ENCODE measurements around the gene HOATZ.

The HOATZ gene

GRCh38 chr11:111510311-111510710 is 4.3 kb upstream of the HOATZ start:
- H3K4me3 ChIP-seq (ENCODE audit: low read length) = no peak overlapping the region
- no peak for TF ChIP-seq ZNF274 (IDR thresholded peaks at IDR 0.05; ENCODE audit: low read depth, low read length)

DNA sequence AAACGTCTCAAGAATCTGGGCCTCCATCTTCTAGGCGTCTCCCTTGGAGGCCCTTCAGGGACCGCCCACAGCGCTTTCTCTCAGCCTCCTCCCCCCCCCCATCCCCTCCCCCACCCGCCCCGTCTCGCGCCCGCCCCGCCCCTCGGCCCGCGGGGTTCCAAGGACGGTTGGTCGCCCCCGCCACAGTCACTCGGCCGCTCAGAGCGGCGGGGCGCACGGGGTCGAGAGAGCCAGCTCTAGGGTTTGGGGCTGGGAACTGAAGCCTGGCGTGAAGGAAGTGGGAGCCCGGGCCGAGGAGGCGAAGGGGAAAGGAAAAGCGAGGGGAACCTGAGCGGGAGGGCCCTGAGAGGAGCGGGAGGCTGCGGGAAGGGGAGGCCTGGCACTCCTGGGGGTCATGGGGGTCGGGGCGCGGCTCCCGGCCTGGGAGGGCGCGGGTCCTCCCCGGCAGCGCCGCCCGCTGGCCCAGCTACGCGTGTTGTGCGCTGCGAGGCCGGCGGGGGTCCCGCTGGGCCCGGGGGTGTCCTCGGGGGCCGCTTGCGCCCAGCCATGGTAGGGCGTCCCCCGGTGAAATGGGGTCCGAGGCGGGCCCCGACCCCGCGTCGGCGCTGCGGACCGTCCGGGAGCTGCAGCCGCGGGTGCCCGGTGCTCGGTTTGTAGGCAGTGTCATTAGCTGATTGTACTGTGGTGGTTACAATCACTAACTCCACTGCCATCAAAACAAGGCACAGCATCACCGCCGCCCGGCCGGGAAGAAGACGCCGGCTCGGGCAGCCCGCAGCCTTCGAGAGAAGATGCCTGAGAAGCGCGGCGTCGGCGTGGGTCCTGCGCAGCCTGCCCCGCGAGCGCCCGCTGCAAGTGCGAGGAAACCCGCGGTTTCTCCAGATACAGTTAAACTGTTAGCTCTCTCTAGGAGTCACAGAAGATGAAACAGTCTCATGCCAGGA is 2.0 kb upstream of the HOATZ start, which contains the start of gene BTG4:
TSS of gene BTG4 (minus strand) at position 91 of the 944 bp plus-strand sequence. CDS start 13,610 bp downstream, outside the sequence.
- peak within 1 kb of the TSS; percentile 21; the same call in 1 of the 2 replicates for H3K4me3 ChIP-seq (ENCODE audit: low read length)

DNA sequence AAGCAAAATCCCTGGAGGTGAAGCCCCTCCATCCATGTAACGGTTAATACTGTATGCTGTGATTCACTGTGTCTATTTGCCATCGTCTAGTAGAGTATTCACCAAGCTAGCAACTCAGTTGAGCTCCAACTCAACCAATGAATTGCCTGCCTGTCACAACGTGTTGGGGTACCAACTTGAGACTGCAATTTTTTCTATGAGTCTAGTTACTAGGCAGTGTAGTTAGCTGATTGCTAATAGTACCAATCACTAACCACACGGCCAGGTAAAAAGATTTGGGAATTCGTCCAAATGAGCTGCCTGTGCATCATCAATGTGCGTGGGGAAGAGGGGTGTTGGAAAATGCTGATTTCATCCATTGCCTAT is 1.4 kb upstream of the HOATZ start:
- no peak overlapping the region for H3K4me3 ChIP-seq (ENCODE audit: low read length)
- no peak for TF ChIP-seq ZNF274 (IDR thresholded peaks at IDR 0.05; ENCODE audit: low read depth, low read length)

More for the DNA sequence above, 2.0 kb upstream of the HOATZ start, which contains the start of gene BTG4:
- TF ChIP-seq ZNF274 (IDR thresholded peaks at IDR 0.05; ENCODE audit: low read depth, low read length) = no peak

GRCh38 chr11:111515591-111515990 is 1.0 kb downstream of the HOATZ start:
- TF ChIP-seq ZNF274 (IDR thresholded peaks at IDR 0.05; ENCODE audit: low read depth, low read length) = no peak
- no peak overlapping the region for H3K4me3 ChIP-seq (ENCODE audit: low read length)

- TF ChIP-seq ZNF274 (IDR thresholded peaks at IDR 0.05; ENCODE audit: low read depth, low read length) = no peak
- no peak overlapping the region for H3K4me3 ChIP-seq (ENCODE audit: low read length)
These were observed 4.1 kb downstream of the HOATZ start for GRCh38 chr11:111518668-111519067.

DNA sequence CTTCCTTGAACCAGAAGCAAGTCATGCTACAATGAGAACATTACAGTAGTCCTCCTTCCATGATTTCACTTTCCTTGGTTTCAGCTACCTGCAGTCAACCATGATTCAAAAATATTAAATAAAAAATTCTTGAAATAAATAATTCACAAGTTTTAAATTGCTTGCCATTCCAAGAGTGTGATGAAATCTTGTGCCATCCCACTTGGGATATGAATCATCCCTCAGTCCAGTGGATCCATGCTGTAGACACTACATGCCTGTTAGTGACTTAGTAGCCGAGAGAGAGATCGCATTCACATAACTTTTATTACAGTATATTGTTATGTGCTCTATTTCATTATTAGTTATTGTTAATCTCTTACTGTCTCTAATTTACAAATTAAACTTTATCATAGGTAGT is 6.0 kb downstream of the HOATZ start:
- no peak for TF ChIP-seq ZNF274 (IDR thresholded peaks at IDR 0.05; ENCODE audit: low read depth, low read length)
- no peak overlapping the region for H3K4me3 ChIP-seq (ENCODE audit: low read length)

- no peak overlapping the region for H3K4me3 ChIP-seq (ENCODE audit: low read length)
- no peak for TF ChIP-seq ZNF274 (IDR thresholded peaks at IDR 0.05; ENCODE audit: low read depth, low read length)
These were observed 6.6 kb downstream of the HOATZ start for GRCh38 chr11:111521135-111521534.

GRCh38 chr11:111522426-111522825 is 7.8 kb downstream of the HOATZ start:
- H3K4me3 ChIP-seq (ENCODE audit: low read length) = no peak overlapping the region
- no peak for TF ChIP-seq ZNF274 (IDR thresholded peaks at IDR 0.05; ENCODE audit: low read depth, low read length)

DNA sequence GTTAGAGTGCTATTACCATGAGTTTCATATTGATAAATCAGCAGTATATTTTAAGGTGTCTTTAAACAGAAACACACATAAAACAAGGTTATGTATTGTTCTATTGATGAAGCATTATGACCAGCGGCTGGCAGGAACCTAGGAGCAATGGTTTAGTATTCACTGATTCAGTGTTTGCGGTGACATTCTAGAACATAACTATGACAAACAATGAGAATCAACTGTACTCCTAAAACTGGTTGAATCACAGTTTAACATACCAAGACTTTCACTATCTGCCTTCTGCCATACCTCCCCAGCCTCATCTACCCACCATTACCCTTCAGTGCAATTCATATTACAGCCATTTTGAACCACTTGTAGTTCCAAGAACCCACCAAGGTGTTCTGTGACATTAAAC is 8.8 kb downstream of the HOATZ start:
- no peak overlapping the region for H3K4me3 ChIP-seq (ENCODE audit: low read length)
- no peak for TF ChIP-seq ZNF274 (IDR thresholded peaks at IDR 0.05; ENCODE audit: low read depth, low read length)

GRCh38 chr11:111524056-111524455 is 9.5 kb downstream of the HOATZ start:
- TF ChIP-seq ZNF274 (IDR thresholded peaks at IDR 0.05; ENCODE audit: low read depth, low read length) = no peak
- no peak overlapping the region for H3K4me3 ChIP-seq (ENCODE audit: low read length)

GRCh38 chr11:111525456-111525855 is 10.9 kb downstream of the HOATZ start:
- H3K4me3 ChIP-seq (ENCODE audit: low read length) = no peak overlapping the region
- no peak for TF ChIP-seq ZNF274 (IDR thresholded peaks at IDR 0.05; ENCODE audit: low read depth, low read length)

DNA sequence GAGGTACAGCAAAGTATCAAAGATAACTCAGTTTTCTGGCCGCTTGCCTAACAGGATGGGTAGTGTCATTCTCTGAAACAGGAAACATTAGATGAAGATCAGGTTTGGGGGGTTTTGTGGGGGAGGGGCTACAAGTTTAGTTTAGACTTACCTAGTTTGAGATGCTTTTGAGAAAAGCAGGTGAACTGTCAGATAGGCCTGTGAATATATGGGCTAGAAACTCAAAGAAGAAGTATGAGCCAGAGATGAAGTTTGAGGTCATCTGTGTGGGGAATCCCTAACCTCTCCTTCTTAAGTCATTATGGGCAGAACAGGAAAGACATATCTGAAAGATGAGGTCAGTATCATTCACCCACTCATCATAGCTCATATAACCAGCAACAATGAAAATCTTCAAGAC is 11.9 kb downstream of the HOATZ start:
- no peak overlapping the region for H3K4me3 ChIP-seq (ENCODE audit: low read length)
- TF ChIP-seq ZNF274 (IDR thresholded peaks at IDR 0.05; ENCODE audit: low read depth, low read length) = no peak

GRCh38 chr11:111527279-111527678 is 12.7 kb downstream of the HOATZ start:
- TF ChIP-seq ZNF274 (IDR thresholded peaks at IDR 0.05; ENCODE audit: low read depth, low read length) = no peak
- H3K4me3 ChIP-seq (ENCODE audit: low read length) = no peak overlapping the region

DNA sequence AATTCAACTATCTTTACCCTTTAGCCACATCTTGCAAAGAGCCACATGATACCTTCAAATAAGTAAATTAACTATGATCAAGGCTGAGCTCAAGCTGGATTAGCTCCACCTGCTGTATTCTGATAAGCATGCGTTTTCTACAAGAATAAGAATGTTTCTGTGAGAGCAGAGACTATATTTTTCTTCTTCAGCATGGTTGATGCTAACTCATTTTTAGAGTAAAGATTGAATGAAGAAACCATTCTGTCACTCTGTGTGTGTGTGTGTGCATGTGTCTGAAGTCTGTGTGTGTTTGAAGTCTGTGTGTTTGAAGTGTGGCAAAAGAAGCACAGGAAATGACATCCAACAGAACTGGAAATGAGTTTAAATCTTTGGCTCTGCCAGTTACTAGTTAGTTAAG is 14.0 kb downstream of the HOATZ start:
- no peak for TF ChIP-seq ZNF274 (IDR thresholded peaks at IDR 0.05; ENCODE audit: low read depth, low read length)
- no peak overlapping the region for H3K4me3 ChIP-seq (ENCODE audit: low read length)

DNA sequence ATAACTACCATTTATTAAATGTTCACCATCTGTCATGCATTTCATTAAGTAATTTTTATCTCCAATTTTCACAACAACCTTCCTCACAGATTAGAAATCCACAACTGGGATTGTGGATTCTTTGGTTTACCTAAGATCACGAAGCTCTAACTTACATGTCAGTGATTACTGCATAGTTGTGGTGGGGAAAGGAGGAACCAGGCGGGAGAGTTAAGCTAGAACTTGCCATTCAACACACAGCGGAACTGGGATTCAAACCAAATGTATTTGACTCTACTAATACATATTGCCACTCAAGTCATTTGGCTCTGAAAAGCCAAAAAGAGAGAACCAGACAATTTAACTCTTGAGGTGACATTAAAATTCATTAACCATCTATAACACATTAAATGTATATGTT is 15.5 kb downstream of the HOATZ start:
- no peak for TF ChIP-seq ZNF274 (IDR thresholded peaks at IDR 0.05; ENCODE audit: low read depth, low read length)
- no peak overlapping the region for H3K4me3 ChIP-seq (ENCODE audit: low read length)

Data from GM08714 (cell line).